CD4-positive, alpha-beta T cell treated with Interleukin-4 for 1 hour (primary cell): ENCODE results near the gene SERPINI1.
A peak's percentile ranks its signal among the peaks of the same experiment; 100 is the strongest.

Experiments used
- DNase-seq, 2 donors: peaks; one replicate each; pipeline ENCODE4 v3.0.0-alpha.2; 2020 to 2022

Gene SERPINI1

GRCh38 chr3:167736264-167736787 lies 805 bp downstream of the SERPINI1 start:
- no peak for DNase-seq

DNA sequence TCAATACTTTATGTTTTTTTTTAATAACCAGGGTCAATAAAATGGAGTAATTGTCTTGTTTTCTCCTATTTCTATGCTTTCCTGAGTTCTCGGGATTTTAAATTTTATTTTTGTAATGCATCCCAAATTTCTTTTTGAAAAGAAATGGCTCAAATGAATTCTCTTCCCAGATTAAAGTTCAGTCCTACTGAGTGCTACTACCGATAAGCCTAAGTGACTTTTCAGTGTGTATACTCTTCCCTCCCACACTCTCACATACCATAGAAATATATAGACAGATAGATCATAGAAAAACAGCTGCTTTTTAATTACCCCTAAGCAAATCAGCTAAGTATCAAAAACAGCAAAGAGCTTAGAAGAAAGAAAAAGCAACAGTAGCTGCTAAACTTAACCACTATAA lies 1.5 kb downstream of the SERPINI1 start:
- DNase-seq: no peak

- DNase-seq: no peak
These were observed 2.5 kb downstream of the SERPINI1 start for GRCh38 chr3:167738037-167738436.

GRCh38 chr3:167739190-167739810 lies 3.8 kb downstream of the SERPINI1 start:
- no peak for DNase-seq

GRCh38 chr3:167740961-167741587 lies 5.6 kb downstream of the SERPINI1 start:
- peak; percentile 32 to 40 for DNase-seq

GRCh38 chr3:167742338-167742737 lies 6.8 kb downstream of the SERPINI1 start:
- DNase-seq: no peak

DNA sequence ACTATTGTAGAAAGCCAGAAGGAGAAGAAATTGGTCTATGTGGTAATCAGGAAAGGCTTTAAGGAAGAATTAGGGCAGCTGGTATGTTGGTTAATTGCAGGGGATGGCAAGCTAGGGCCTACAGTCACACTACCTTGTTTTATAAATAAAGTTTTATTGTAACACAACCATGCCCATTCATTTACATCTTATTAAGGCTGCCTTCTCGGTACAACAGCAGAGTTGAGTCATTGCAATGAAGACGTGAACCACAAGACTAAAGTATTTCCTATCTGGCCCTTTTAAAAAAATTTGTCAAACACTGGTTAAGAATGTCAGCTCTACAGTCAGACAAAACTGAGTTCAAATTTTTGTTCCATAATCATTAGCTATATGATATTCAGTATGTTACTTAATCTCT lies 8.3 kb downstream of the SERPINI1 start:
- no peak for DNase-seq

- no peak for DNase-seq
These were observed 13.7 kb downstream of the SERPINI1 start for GRCh38 chr3:167749209-167749608.

DNA sequence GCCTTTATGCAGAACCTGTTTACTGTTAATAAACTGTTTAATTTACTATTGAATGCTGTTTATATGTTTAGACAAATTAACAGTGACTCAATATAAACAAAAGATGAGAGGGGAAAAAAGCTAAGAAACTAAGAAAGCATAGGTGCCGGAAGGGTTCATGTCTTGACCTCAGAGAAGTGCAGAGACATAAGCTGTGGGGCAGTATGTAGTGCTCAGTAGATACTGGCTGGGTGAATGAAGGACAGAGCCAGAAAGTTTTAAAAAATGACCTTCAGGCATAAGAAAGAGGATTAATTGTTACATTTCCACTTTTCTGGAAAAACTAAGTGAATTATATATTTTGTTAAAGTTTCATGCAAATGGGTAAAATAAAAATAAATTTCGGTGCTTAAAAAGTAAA lies 14.2 kb downstream of the SERPINI1 start:
- no peak for DNase-seq

DNA sequence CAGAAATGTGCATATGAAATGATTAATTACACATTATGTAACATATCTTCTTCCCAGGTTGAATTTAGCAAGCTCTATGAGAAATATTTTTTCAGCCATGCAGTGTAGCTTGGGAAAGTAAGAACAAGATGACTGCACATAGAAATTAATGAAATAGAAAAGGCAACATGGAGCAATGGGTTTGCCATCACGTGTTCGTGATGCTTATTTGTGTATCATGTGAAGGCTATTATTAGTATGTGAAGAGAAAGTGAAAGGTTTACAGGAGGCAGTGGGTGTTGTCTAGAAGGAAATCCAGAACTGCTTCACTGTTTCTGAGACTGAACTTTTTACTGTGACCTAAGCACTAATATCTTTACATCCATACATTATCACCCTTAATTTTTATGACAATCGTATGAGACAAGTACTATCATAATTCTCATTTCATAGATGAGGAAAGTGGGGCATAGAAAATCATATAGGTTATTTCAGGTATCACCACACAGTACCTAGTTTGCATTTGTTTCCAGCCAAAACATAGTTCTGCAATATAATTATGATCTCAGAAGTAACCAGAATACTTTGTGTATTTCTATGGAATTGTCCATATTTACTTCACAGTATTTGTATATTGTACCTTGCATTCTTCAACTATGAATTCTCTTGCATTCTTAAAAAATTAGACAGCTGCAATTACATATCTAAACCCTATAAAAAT lies 14.9 kb downstream of the SERPINI1 start:
- peak; percentile 25 to 47 for DNase-seq

GRCh38 chr3:167754049-167754448 lies 18.5 kb downstream of the SERPINI1 start:
- no peak for DNase-seq

DNA sequence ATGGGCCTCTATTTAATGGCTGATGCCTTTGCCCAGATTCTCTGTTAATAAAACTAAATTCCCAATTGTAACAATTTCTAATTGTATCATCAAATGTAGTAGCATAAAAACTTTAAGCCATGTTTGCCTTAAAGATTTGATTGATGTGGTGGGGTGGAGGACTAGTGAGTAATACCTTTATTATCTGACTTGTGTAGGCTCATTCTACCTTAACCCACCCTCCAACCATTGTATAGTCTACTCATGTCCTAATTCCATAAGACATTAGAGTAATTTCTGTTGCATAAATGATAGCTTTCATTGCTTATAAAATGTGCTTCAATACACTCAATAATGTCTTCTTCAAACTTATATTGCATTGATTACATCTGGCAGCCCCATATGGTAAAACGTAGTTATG lies 25.8 kb downstream of the SERPINI1 start:
- DNase-seq: no peak

GRCh38 chr3:167762296-167762695 lies 26.8 kb downstream of the SERPINI1 start:
- DNase-seq: no peak

DNA sequence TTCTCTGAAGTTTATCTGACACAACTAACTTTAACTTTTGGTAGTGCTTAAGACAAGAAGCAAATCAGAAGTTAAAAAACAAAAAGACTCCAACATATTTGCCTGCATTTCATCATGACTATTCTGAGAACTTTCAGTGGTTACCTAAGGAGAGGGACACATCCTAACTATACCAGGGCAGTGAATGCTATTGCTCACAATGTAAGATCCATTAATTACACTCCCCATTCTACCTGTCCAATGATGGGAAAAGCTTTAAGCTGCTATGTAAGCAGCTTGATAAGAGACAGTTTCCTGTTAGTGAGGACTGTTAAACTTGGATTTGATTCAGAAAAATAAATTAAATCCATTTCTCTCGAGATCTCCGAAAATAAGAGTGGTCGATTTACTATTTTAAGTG lies 37.5 kb downstream of the SERPINI1 start:
- no peak for DNase-seq

- DNase-seq: no peak
These were observed 38.1 kb downstream of the SERPINI1 start for GRCh38 chr3:167773584-167773983.

DNA sequence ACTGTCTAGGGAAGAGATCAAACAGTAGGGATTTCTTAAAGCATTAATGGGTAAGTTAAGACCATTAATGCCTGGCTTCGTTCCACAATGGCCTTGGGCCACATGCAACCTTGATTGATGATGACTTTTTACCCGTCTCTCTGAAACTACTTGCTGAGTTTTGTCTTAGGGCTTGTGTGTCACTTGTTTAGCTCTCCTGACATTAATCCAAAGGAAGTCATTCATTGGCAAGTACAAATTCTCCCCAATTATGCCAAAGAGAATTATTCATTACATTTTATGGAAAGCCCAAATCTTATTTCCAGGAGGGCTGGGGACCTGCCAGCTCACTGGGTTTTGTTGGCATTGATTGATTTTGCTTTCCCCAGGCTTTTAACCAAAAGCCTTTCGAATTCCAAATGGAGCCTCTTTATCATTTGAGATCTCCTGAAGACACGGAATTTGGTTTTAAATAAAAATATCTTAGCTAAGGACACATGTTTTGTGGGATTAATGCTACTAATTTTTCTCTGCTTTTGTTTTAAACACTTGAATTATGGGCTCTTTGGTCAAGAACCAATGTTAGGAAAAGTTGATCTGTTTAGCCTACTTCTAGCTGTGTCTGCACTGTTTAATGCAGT lies 40.7 kb downstream of the SERPINI1 start:
- DNase-seq: no peak

- DNase-seq: no peak
These were observed 41.8 kb downstream of the SERPINI1 start for GRCh38 chr3:167777356-167777755.

GRCh38 chr3:167780214-167780883 lies 44.8 kb downstream of the SERPINI1 start:
- no peak for DNase-seq

DNA sequence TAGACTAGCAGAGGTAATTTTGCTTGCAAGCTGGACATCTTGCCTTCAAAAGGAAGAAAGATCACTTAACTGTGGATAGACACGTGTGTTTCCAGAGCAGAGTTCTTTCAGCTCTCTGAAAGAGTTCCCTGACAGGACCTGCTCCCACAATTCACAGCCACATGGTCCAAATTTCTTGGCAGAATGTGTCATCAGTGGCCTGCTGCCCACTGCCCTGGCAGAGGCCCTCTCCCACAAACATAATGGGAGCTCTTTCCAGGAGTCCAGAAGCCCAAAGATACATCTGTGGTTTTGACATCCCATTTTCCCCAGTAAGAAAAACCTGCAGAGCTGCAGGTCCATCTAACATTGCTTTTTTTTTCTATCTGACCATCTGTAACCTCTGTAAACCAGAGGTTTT lies 48.3 kb downstream of the SERPINI1 start:
- no peak for DNase-seq

DNA sequence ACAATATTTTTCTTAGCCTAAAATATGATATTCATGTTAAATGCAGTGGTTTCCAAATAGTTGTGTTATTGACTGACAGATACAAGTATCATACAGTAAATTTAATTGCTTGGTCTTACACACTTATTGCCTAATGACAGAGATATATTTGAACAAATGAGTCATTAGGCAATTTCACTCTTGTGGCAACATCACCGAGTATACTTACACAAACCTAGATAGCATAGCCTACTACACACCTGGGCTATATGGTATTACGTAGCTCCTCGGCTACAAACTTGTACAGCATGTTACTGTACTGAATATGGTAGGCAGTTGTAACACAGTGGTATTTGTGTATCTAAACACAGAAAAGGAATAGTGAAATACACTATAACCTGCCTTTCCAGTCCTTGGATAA lies 50.3 kb downstream of the SERPINI1 start:
- DNase-seq: no peak

- DNase-seq: no peak
These were observed 51.9 kb downstream of the SERPINI1 start for GRCh38 chr3:167787440-167787839.

GRCh38 chr3:167798443-167798842 lies 62.9 kb downstream of the SERPINI1 start:
- no peak for DNase-seq

- no peak for DNase-seq
These were observed 73.4 kb downstream of the SERPINI1 start for GRCh38 chr3:167808910-167809309.
